GM21367 (cell line): ENCODE data around the gene GLI2.

Experiments used
- ATAC-seq: cut with Tn5 transposase; IDR thresholded peaks from one replicate; pipeline ENCODE4 v1.9.1; 2021; ENCODE audit not compliant: unreplicated experiment

The GLI2 gene

GRCh38 chr2:120769076-120769786, 33.6 kb downstream of the GLI2 start:
- no peak for ATAC-seq

DNA sequence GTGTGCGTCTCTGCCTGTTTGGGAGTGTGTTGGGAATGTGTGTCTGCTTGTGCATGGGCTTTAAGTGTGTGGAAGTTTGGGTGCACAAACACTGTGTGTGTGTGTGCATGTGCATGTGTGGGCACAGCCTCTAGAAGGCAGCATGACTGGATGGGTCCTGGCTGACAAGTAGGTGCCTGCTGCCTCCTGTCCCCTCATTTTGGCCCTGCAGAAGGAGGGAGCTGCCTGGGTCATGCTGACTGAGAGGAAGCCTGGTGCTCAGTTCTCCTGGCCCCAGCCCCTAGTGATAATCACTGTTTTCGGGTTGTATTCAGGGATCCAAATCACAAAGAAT, 34.1 kb downstream of the GLI2 start:
- no peak for ATAC-seq

GRCh38 chr2:120770176-120770575, 34.5 kb downstream of the GLI2 start:
- ATAC-seq = no peak

DNA sequence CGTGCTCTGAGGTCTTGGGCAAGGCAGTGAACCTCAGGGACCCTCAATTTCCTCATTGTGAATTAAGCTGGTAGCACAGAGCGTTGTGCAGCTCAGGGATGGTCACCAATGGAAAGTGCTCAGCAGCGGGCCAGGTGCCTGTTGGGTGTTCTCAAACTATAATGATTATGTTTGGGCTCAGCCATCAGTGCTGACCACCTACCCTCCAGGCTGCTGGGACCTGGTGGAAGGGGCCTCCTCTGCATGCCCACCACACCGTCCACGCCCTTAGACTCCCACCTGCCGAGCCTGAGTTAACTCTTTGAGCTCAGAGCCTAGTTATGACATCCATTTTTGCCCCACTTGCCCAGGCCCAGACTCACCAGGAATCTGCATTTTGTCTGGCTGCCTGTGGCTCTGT, 35.0 kb downstream of the GLI2 start:
- no peak for ATAC-seq

- no peak for ATAC-seq
Observed at GRCh38 chr2:120771111-120771780, 35.6 kb downstream of the GLI2 start.

- no peak for ATAC-seq
Observed at GRCh38 chr2:120771781-120772208, 36.1 kb downstream of the GLI2 start.

DNA sequence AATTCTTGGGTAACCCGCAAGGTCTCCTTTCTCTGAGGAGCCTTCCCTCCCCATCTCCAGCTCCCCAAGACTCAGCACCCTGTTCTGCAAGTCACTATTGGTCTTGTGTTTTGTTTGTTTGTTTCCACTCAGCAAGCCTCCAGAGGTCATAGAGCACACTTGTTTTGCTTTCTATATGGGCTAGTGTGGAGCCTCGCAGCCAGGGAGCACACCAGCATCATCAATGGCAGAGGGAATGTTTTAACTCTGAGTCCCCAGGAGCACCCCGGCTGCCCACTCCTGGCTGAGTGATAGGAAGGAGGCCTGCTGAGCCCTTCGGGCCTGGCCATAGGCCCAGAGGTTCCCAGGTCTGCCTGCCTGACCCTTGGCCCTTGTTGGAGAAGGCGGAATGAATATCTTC, 36.6 kb downstream of the GLI2 start:
- ATAC-seq = no peak

DNA sequence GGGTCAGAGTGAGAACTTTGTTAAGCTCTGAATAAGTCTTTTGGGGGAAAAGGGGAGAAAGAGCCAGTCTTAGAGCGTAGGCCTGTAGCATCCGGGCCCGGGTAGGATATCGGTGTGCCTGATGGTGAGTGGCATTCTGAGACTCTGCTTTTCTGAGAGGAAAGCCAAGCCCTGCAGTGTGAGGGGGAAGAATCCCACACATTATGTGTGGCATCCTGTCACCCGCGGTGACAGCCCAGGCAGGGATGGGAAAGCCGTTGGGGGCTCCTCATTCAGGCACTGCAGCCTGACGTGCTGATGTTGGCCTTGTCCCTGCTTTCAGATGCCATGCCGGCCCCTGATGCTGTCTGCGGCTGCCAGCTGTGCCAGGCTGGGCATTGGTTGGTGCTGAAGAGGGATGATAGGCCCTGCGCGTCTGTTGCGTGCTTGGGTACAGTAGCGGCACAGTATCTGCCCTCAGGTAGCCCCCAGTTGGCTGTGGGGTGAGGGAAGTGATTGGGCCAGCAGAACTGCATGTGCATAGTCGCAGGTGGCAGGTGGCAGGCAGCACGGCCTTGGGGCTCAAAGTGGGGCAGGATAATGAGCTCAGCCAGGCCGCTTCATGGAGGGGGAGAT, 37.6 kb downstream of the GLI2 start:
- ATAC-seq = no peak

GRCh38 chr2:120774557-120775160, 39.0 kb downstream of the GLI2 start:
- ATAC-seq = no peak

- ATAC-seq = no peak
Observed at GRCh38 chr2:120775194-120775593, 39.5 kb downstream of the GLI2 start.

DNA sequence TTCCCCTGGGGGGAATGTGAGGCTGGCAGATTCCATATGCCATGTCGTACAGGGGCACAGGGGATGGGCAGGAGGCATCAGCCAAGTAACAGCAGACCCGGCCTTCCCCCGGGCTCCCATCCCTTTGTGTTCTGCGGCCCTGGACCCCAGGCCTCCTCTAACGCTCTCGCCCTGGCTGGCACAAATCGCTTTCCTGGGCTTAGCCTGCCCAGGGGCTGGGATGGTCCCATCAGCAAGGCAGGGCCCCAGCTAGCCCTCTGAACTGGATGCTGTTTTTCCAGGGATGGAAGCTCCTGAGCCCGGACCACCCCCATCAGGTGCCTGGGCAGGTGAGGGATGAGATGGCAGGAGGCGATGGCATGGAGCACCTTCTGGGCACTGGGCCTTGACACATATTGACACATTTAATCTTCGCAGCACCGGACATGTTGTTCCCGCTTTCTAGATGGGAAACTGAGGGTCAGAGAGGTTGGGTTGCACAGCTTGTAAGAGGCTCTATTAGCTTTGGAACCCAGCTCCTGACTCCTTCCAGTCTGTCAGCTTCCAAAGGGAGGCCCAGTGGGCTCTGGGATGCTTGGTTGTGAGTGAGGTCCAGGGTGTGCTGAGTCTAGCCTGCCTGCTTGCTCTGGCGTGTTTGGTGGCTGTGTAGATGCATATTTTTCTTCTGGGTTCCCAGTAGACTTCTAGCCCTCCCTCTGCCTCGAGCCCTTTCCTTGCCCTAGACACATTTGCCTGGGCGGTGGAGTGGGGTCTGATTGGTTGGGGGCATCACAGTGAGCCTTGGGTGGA, 40.3 kb downstream of the GLI2 start:
- no peak for ATAC-seq

DNA sequence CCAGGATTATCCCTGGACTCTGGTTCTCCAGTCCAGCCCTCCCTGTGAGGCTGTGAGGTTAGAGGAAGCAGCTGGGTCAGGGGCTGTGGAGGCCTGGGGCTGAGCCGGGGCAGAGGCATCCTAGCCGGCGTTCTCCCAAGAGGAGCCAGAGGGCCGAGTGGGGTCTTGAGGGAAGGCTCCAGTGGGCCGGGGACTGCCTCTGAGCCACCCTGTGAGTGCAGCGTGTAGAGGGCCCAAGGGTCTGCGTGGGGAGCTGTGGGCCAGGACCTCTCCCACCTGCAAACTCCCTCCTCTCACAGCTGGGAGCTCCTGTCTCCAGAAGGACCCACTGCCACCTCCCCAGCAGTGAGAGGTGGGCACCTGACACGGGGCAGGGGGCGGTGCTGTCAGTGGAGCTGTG, 41.0 kb downstream of the GLI2 start:
- no peak for ATAC-seq

GRCh38 chr2:120777170-120777751, 41.6 kb downstream of the GLI2 start:
- no peak for ATAC-seq

DNA sequence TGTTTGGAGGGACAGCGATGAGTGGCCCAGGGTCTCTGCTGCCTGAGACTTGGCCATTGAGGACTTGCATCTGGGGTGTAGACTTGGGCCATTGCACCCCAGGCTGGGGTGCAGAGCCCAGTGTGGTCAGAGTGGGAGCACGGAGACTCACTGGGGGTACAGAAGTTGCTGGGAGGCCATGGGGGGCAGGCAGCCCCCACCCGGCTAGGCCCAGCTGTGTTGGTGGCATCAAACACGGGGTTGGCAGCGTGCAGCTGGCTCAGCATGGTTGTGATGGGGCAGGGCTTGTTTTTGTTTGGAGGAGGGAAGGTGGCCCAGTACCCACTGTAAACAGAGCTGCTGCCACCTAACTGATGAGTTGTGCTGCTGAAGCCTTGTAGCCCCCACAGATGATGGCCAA, 42.1 kb downstream of the GLI2 start:
- ATAC-seq = no peak

DNA sequence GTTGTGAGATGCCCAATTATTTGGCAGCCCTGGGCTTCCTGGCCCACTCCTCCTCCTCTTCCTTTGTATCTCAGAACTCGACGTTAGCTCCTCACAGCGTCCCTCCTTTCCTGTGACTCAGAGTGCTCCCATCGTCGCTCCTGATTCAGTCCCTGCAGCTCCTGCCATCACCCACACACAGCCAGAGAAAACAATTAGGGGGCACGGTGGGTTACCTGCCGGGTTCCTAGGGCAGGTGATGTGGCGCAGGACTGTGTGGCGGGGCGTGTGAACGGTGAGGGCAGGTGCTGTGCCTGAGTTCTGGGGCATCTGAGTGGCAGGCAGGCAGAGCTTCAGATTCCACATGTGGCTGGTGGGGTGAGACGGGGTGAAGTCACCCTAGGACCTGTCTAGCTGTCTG, 42.6 kb downstream of the GLI2 start:
- no peak for ATAC-seq

- no peak for ATAC-seq
Observed at GRCh38 chr2:120779781-120780283, 44.2 kb downstream of the GLI2 start.

DNA sequence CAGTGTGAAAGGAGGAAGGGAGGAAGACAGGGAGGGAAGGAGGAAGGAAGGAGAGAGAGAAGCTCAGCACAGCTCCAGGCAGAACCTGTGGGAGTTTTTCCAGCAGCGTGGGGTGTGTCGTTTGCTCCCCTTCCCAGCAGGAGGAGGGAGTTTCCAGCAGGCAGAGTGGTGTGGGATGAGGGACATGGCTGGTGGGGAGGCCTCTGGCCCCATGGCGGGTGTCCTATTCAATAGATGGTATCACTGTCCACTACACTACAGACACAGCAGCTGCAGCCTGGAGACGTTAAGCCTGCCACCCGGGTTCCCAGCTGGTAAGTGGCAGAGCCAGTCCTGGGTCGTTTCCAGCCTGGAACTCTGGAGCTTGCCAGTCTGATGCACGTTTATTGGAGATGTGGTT, 44.7 kb downstream of the GLI2 start:
- ATAC-seq = no peak

DNA sequence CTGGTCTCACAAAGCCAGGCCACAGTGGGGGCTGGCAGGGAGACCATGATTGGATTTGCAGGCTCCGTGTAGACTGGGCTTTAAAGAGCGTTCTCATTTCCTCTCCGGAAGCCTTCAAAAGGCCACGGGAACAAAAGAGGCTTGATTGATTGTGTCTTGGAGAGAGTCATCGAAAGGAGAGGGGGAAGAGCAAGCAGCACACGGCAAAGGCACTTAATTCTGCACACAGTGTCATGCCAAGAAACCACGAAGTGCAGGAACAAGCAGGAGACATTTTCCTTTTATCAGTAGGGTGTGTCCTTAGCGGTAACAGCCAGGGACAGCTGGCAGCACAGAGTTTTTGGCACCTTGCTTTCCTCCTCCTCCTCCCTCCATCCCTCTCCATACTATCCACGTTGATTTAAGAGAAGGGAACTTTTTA, 47.7 kb downstream of the GLI2 start:
- ATAC-seq = no peak

DNA sequence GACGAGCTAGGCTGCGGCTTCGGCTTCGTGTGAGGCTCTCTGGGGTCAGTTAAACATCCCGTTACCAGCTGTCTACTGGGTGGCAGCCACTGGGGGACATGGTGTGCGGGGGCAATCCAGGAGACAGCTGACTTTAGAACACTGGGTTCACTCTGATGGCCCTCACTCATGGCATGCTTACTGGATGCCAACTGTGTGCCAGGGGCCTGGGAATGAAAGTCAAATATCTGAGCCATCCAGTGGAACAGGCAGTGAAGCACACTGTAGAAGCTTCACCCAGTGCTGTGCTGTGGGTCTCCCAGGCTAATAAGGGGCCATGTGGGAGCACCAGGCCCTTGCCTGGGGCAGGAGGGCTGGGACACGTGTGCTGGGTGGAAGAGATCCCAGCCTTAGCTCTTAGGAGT, 48.3 kb downstream of the GLI2 start:
- ATAC-seq = no peak
